Thyroid gland (tissue), 4 donors: ENCODE measurements around the gene ABCC1. TPM values are rescaled to one million over a fixed set of nuclear protein-coding genes. Genes with fewer than 3 reads are reported as not detected.

Experiments
- DNase-seq, 2 donors: peaks; one replicate each; pipeline ENCODE4 v3.0.0-alpha.2; 2019
- H3K27ac ChIP-seq, 3 donors: fragments of 200-600 bp; sonication (generic); 1 replicate in 2 of 3; 2 replicates in 1 of 3; pipeline ENCODE4 v1.5.1; 2016 to 2019; ENCODE audit warnings: mild to moderate bottlenecking in 1 of 3, moderate library complexity in 1 of 3
- H3K27me3 ChIP-seq: fragments of 200-600 bp; sonication (generic); one replicate; pipeline ENCODE4 v1.5.1; 2019
- H3K36me3 ChIP-seq, 2 donors: fragments of 200-600 bp; sonication (generic); one replicate each; pipeline ENCODE4 v1.5.1; 2016 to 2019
- H3K4me1 ChIP-seq, 2 donors: fragments of 200-600 bp; sonication (generic); one replicate each; pipeline ENCODE4 v1.5.1; 2017 to 2019
- H3K4me3 ChIP-seq, 3 donors: fragments of 200-600 bp; sonication (generic); replicated peaks in 1 of 3; 1 replicate in 2 of 3; 2 replicates in 1 of 3; pipeline ENCODE4 v1.5.1; 2016; ENCODE audit warnings: mild to moderate bottlenecking in 1 of 3
- H3K9me3 ChIP-seq: fragments of 200-600 bp; sonication (generic); one replicate; pipeline ENCODE4 v1.5.1; 2017
- CTCF ChIP-seq, 6 experiments: fragments of 200-600 bp in 3 of 6; fragments of 450-650 bp in 3 of 6; sonication (generic) in 3 of 6; IDR thresholded peaks; one replicate each; pipeline ENCODE4 v1.5.1; 2016 to 2019; ENCODE audit warnings: antibody characterized with exemption in 6 of 6, mild to moderate bottlenecking in 2 of 6, inconsistent platforms in 1 of 6, moderate library complexity in 1 of 6
- POLR2A ChIP-seq, 2 donors: fragments of 450-650 bp; IDR thresholded peaks; one replicate each; pipeline ENCODE4 v1.6.1; 2017; ENCODE audit warnings: antibody characterized with exemption in 2 of 2, mild to moderate bottlenecking in 2 of 2, moderate library complexity in 1 of 2
- WGBS, 2 donors: methylation state at CpG; one replicate each; pipeline ENCODE4 v1.1.5; 2017; 5-methylcytosine and 5-hydroxymethylcytosine counted together
- intact Hi-C: fragments of 100-400 bp; cut with DNase I; formaldehyde crosslinking; loops from one replicate; pipeline ENCODE4 v1.15.1; 2023
- total RNA-seq, 4 donors: library from RNA; depleted of rRNA; stranded (reverse); fragments of >200 nt; gene quantifications; one replicate each; pipeline ENCODE4 v1.2.3, GENCODE V29; 2016

ABCC1 gene
- total RNA-seq, 4 donors from 2014 or later = 42.7 to 76.7 (median 70.1) TPM

- H3K4me1 ChIP-seq = peaks cover 12 to 16% of the 10 kb centered on the region in 2 donors
Measured at GRCh38 chr16:16063683-16064082, 114.3 kb downstream of the ABCC1 start.

GRCh38 chr16:16064874-16065384 is 115.5 kb downstream of the ABCC1 start:
- no peaks in the 10 kb centered on the region for H3K9me3 ChIP-seq
- 96% methylated on average over 4 of the region's 4 CpGs for WGBS, 2 donors
- TF ChIP-seq POLR2A (IDR thresholded peaks at IDR 0.05) (no peak), CTCF (IDR thresholded peaks at IDR 0.05) (no peak)
- H3K36me3 ChIP-seq = no peaks in the 10 kb centered on the region
- no peak for DNase-seq
- peaks cover 20% of the 10 kb centered on the region in 2 donors for H3K4me1 ChIP-seq
- intact Hi-C loops = no loop called here
- no peaks in the 10 kb centered on the region for H3K27me3 ChIP-seq
- peak overlapping the region in 1 of 3 donors; percentile 13 for H3K27ac ChIP-seq
- H3K4me3 ChIP-seq = no peak overlapping the region

More at GRCh38 chr16:16063683-16064082, 114.3 kb downstream of the ABCC1 start:
- WGBS, 2 donors = 80 to 93% methylated on average over 2 of the region's 2 CpGs
- H3K27ac ChIP-seq = no peak overlapping the region
- no peaks in the 10 kb centered on the region for H3K9me3 ChIP-seq
- DNase-seq = no peak
- intact Hi-C loops = no loop called here
- TF ChIP-seq CTCF (IDR thresholded peaks at IDR 0.05) (no peak), POLR2A (IDR thresholded peaks at IDR 0.05) (no peak)
- no peaks in the 10 kb centered on the region for H3K27me3 ChIP-seq
- H3K36me3 ChIP-seq = peaks cover 2 to 4% of the 10 kb centered on the region in 2 donors
- H3K4me3 ChIP-seq = no peak overlapping the region

- H3K36me3 ChIP-seq = no peaks in the 10 kb centered on the region
- DNase-seq = peak in 1 of 2 donors; percentile 68
- no peaks in the 10 kb centered on the region for H3K9me3 ChIP-seq
- TF ChIP-seq POLR2A (IDR thresholded peaks at IDR 0.05) (no peak), CTCF (IDR thresholded peaks at IDR 0.05) (no peak)
- H3K27me3 ChIP-seq = no peaks in the 10 kb centered on the region
- intact Hi-C loops = no loop called here
- H3K4me3 ChIP-seq = no peak overlapping the region
- WGBS, 2 donors = 74 to 78% methylated on average over 13 of the region's 13 CpGs
- H3K27ac ChIP-seq = peak overlapping the region; percentile 8 to 68 (median 51)
- H3K4me1 ChIP-seq = peaks cover 33 to 42% of the 10 kb centered on the region in 2 donors
Measured at GRCh38 chr16:16067127-16067526, 117.7 kb downstream of the ABCC1 start.

DNA sequence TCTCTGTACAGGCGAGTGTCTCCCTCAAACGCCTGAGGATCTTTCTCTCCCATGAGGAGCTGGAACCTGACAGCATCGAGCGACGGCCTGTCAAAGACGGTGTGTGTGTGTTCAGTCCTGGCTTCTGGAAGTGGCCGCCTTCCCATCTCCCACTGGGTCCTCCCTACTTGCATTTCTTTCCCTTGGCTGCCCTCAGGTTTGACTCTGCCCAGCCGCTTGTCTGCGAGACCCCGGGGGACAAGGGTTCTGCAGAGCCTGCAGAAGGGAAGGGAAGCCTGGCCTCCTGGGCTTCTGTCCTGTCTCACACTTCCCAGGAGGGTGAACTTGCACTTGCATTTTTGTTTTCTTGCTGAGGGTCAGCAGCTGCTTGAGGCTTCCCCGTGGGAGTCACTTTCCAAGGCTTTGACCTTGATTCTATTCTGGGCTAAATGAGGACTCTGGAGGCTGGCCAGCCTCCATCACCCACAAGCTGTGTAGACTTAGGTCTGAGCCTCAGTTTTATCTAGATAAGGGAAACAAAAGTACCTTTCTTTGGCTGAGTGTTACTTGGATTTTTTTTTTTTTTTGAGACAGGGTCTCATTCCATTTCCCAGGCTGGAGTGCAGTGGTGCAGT is 122.3 kb downstream of the ABCC1 start:
- intact Hi-C loops = no loop called here
- DNase-seq = peak; percentile 53 to 63
- Histone ChIP-seq H3K9me3 (no peaks in the 10 kb centered on the region), H3K27me3 (no peaks in the 10 kb centered on the region), H3K36me3 (peaks cover 3 to 9% of the 10 kb centered on the region in 2 donors), H3K27ac (peak overlapping the region; percentile 88 to 96 (median 88)), H3K4me3 (no peak overlapping the region), H3K4me1 (peaks cover 54 to 71% of the 10 kb centered on the region in 2 donors)
- WGBS, 2 donors = 24 to 25% methylated on average over 11 of the region's 11 CpGs
- TF ChIP-seq POLR2A (IDR thresholded peaks at IDR 0.05) (no peak), CTCF (IDR thresholded peaks at IDR 0.05) (no peak)

DNA sequence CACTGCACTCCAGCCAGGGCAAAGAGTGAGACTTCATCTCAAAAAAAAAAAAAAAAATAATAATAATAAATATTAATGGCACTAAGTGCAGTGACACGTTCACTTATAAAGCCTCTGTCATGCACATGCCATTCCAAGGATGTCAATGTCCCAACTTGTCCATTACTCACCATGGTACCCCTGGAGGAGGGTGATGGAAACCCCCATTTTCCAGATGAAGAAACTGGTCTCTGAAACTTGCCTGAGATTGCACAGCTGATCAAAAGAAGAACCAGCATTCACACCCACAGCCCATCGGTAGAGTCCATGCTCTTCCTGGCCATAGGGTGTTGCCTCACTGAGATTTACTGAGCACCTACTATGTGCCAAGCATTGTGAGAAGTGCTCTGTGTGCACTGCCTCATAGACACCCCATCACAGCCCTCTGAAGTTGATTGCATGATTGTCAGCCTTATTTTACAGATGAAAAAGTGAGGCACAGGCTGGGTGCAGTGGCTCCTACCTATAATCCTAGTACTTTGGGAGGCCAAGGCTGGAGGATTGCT is 123.7 kb downstream of the ABCC1 start:
- Histone ChIP-seq H3K27ac (peak overlapping the region; percentile 80 to 88 (median 87)), H3K27me3 (no peaks in the 10 kb centered on the region), H3K9me3 (no peaks in the 10 kb centered on the region), H3K4me3 (no peak overlapping the region), H3K4me1 (peaks cover 46 to 60% of the 10 kb centered on the region in 2 donors), H3K36me3 (peaks cover 8 to 21% of the 10 kb centered on the region in 2 donors)
- intact Hi-C loops = no loop called here
- no peak for DNase-seq
- TF ChIP-seq CTCF (IDR thresholded peaks at IDR 0.05) (no peak), POLR2A (IDR thresholded peaks at IDR 0.05) (no peak)
- WGBS, 2 donors = 97 to 98% methylated on average over 2 of the region's 2 CpGs
